Peyer's patch (tissue), 4 donors: Measurements from ENCODE around the gene ATP6V1D.

Experiments
- POLR2A ChIP-seq, 2 donors: fragments of 450-650 bp; IDR thresholded peaks; one replicate each; pipeline ENCODE4 v1.5.1; 2017; ENCODE audit warnings: antibody characterized with exemption in 2 of 2, mild to moderate bottlenecking in 2 of 2, moderate library complexity in 2 of 2
- TF ChIP-seq, protein P1 (sequence below), 6 experiments: fragments of 450-650 bp in 4 of 6; fragments of 200-600 bp in 2 of 6; sonication (generic) in 1 of 6; IDR thresholded peaks; one replicate each; pipeline ENCODE4 v1.5.1; 2017 to 2019; ENCODE audit warnings: antibody characterized with exemption in 6 of 6, mild to moderate bottlenecking in 3 of 6, moderate library complexity in 1 of 6

DNA sequence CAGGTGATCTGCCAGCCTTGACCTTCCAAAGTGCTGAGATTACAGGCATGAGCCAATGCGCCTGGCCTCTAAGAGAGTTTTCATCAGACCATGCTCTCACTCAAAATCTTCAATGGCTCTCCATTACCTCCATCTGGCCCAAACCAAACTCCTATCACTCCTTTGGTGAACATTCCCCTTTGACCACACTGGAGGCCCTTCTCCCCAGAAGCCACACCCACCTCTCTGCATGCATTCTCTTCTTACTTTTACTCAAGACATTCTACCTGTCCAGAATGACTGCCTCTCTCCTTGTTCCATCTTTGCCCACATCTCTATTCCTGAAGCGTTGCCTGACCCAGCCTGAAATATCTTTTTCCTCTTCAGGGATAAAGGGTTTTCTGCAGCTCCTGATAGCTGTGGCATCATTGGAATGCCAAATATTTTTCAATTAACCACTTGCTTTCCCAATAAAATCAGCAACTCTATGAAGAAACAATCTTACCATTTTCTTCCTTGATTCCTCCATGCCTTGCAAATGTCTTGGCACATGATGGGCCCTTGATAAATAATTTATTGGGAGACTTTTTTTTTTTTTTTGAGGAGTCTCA, 36.9 kb upstream of the ATP6V1D start:
- TF ChIP-seq POLR2A (IDR thresholded peaks at IDR 0.05), result no peak
- TF ChIP-seq, protein P1, sequence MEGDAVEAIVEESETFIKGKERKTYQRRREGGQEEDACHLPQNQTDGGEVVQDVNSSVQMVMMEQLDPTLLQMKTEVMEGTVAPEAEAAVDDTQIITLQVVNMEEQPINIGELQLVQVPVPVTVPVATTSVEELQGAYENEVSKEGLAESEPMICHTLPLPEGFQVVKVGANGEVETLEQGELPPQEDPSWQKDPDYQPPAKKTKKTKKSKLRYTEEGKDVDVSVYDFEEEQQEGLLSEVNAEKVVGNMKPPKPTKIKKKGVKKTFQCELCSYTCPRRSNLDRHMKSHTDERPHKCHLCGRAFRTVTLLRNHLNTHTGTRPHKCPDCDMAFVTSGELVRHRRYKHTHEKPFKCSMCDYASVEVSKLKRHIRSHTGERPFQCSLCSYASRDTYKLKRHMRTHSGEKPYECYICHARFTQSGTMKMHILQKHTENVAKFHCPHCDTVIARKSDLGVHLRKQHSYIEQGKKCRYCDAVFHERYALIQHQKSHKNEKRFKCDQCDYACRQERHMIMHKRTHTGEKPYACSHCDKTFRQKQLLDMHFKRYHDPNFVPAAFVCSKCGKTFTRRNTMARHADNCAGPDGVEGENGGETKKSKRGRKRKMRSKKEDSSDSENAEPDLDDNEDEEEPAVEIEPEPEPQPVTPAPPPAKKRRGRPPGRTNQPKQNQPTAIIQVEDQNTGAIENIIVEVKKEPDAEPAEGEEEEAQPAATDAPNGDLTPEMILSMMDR (IDR thresholded peaks at IDR 0.05), result no peak
